B cell (primary cell): ENCODE data around the gene GRID1.

Source experiments
- EZH2 ChIP-seq: IDR thresholded peaks from 2 replicates; pipeline ENCODE4 v1.6.1; 2012; ENCODE audit warnings: borderline replicate concordance, low read depth, mild to moderate bottlenecking, moderate library complexity, low read length; ENCODE audit not compliant: insufficient read depth, poor library complexity, severe bottlenecking
- TF ChIP-seq, protein P1 (sequence below): fragments of 200-600 bp; IDR thresholded peaks from one replicate; pipeline ENCODE4 v1.8.0; 2022; ENCODE audit warnings: antibody characterized with exemption, mild to moderate bottlenecking

DNA sequence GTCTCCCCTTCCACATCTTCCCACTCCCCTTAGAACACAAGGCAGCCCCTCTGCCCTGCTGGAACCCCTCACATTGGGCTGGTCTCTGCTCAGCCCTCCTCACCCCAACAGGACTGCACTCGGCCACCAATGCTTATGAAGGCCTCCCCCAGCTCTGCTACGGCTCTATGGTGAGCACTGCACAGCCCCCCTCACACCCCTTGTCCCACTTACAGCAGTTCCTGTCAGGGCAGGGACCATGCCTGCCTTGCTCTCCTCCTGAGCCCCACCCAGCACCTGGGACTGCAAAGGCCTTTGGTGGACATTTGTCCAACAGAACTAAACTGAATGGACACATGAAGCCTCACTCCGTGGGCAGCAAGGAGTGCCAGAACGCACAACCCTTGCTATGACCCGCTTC is 171.9 kb downstream of the GRID1 start:
- TF ChIP-seq EZH2: no peak
- TF ChIP-seq, protein P1, sequence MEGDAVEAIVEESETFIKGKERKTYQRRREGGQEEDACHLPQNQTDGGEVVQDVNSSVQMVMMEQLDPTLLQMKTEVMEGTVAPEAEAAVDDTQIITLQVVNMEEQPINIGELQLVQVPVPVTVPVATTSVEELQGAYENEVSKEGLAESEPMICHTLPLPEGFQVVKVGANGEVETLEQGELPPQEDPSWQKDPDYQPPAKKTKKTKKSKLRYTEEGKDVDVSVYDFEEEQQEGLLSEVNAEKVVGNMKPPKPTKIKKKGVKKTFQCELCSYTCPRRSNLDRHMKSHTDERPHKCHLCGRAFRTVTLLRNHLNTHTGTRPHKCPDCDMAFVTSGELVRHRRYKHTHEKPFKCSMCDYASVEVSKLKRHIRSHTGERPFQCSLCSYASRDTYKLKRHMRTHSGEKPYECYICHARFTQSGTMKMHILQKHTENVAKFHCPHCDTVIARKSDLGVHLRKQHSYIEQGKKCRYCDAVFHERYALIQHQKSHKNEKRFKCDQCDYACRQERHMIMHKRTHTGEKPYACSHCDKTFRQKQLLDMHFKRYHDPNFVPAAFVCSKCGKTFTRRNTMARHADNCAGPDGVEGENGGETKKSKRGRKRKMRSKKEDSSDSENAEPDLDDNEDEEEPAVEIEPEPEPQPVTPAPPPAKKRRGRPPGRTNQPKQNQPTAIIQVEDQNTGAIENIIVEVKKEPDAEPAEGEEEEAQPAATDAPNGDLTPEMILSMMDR: no peak
